Activated CD4-positive, CD25-positive, alpha-beta regulatory T cell treated with anti-CD3 and anti-CD28 coated beads, Interleukin-2, amount 50 U/mL, for 16 hours (primary cell): ENCODE results near the gene MORN5.
A peak's percentile ranks its signal among the peaks of the same experiment; 100 is the strongest.
"Not testable (repeated sequence)": the region's sequence is repeated elsewhere in the genome, so short reads cannot be mapped to it uniquely, and the experiment has no call there.

Experiments
- DNase-seq: peaks from one replicate; pipeline ENCODE4 v3.0.0-alpha.2; 2020; ENCODE audit warnings: low read depth, low spot score

The MORN5 gene

GRCh38 chr9:122159026-122159924 is at the start of gene MORN5, which contains the start of gene NDUFA8:
Gene MORN5, plus strand, starts transcription at chr9:122159908. Its CDS starts 65 bp downstream, at chr9:122159973.
Gene NDUFA8, minus strand, starts transcription at chr9:122159779. Its CDS starts 102 bp downstream, at chr9:122159677.
- DNase-seq: peak; percentile 90

GRCh38 chr9:122110100-122110833 is 49.4 kb upstream of the MORN5 start:
- DNase-seq: no peak

- DNase-seq: no peak
Observed at GRCh38 chr9:122111413-122112085, 48.2 kb upstream of the MORN5 start.

- no peak for DNase-seq
Observed at GRCh38 chr9:122112238-122112637, 47.5 kb upstream of the MORN5 start.

GRCh38 chr9:122113574-122113973 is 46.1 kb upstream of the MORN5 start:
- DNase-seq: no peak

- no peak for DNase-seq
Observed at GRCh38 chr9:122115176-122116035, 44.3 kb upstream of the MORN5 start.

GRCh38 chr9:122116040-122116439 is 43.7 kb upstream of the MORN5 start:
- DNase-seq: no peak

- no peak for DNase-seq
Observed at GRCh38 chr9:122116448-122117173, 43.1 kb upstream of the MORN5 start.

- not testable (repeated sequence) for DNase-seq
Observed at GRCh38 chr9:122117241-122117640, 42.5 kb upstream of the MORN5 start.

GRCh38 chr9:122118343-122119165 is 41.2 kb upstream of the MORN5 start:
- no peak for DNase-seq

- no peak for DNase-seq
Observed at GRCh38 chr9:122119166-122119521, 40.6 kb upstream of the MORN5 start.

- no peak for DNase-seq
Observed at GRCh38 chr9:122119721-122120120, 40.0 kb upstream of the MORN5 start.

GRCh38 chr9:122120316-122121071 is 39.2 kb upstream of the MORN5 start:
- DNase-seq: no peak

- DNase-seq: no peak
Observed at GRCh38 chr9:122121391-122121790, 38.3 kb upstream of the MORN5 start.

- DNase-seq: no peak
Observed at GRCh38 chr9:122121931-122122330, 37.8 kb upstream of the MORN5 start.

GRCh38 chr9:122122468-122122867 is 37.2 kb upstream of the MORN5 start:
- no peak for DNase-seq

- peak; percentile 56 for DNase-seq
Observed at GRCh38 chr9:122122903-122123632, 36.6 kb upstream of the MORN5 start.

- no peak for DNase-seq
Observed at GRCh38 chr9:122124048-122124447, 35.7 kb upstream of the MORN5 start.
